Naive thymus-derived CD8-positive, alpha-beta T cell (primary cell): Measurements from ENCODE around the gene RNASE4. TPM values are rescaled to one million over a fixed set of nuclear protein-coding genes. Genes with fewer than 3 reads are reported as not detected.
"Not testable (repeated sequence)": the region's sequence is repeated elsewhere in the genome, so short reads cannot be mapped to it uniquely, and the experiment has no call there.

Source experiments
- ATAC-seq, 2 donors: fragments of 150-1000 bp; cut with Tn5 transposase in 1 of 2; sonication (Bioruptor Pico), chemical (Tn5 transposase) in 1 of 2; 1 replicate in 1 of 2; 2 replicates in 1 of 2; pipeline ENCODE4 v1.10.0; 2021; ENCODE audit warnings: mild to moderate bottlenecking in 2 of 2, moderate library complexity in 2 of 2
- POLR2A ChIA-PET: fragments of 350-600 bp; sonication (Branson Sonifier 250); formaldehyde crosslinking; loops from one replicate; lab custom pipeline; 2021; ENCODE audit warnings: antibody characterized with exemption; lab: Charles Lee
- DNase-seq, 10 donors: peaks; one replicate each; pipeline versions ENCODE4 v3.0.0 to v3.0.0-alpha.2; 2020 to 2022
- H3K27ac Mint-ChIP-seq, 10 donors: one replicate each; pipeline ENCODE4 v1.8.0; 2020 to 2022; ENCODE audit warnings: mild to moderate bottlenecking in 10 of 10, mixed read lengths in 10 of 10, moderate library complexity in 4 of 10, inconsistent platforms in 1 of 10
- H3K27me3 Mint-ChIP-seq, 5 donors: one replicate each; pipeline ENCODE4 v1.8.0; 2021 to 2022; ENCODE audit warnings: mixed read lengths in 5 of 5
- H3K36me3 Mint-ChIP-seq, 3 donors: one replicate each; pipeline ENCODE4 v1.8.0; 2020 to 2022; ENCODE audit warnings: mixed read lengths in 3 of 3, mild to moderate bottlenecking in 2 of 3, inconsistent platforms in 1 of 3
- H3K4me1 Mint-ChIP-seq, 4 donors: one replicate each; pipeline ENCODE4 v1.8.0; 2021 to 2022; ENCODE audit warnings: mixed read lengths in 4 of 4
- H3K4me3 Mint-ChIP-seq, 10 donors: one replicate each; pipeline ENCODE4 v1.8.0; 2020 to 2022; ENCODE audit warnings: mild to moderate bottlenecking in 10 of 10, mixed read lengths in 10 of 10, moderate library complexity in 6 of 10, inconsistent platforms in 1 of 10
- H3K9me3 Mint-ChIP-seq, 9 donors: one replicate each; pipeline ENCODE4 v1.8.0; 2020 to 2022; ENCODE audit warnings: mixed read lengths in 9 of 9, mild to moderate bottlenecking in 3 of 9, inconsistent platforms in 1 of 9, moderate library complexity in 1 of 9
- polyA plus RNA-seq, 3 donors: library from polyadenylated mRNA; unstranded; fragments of 300-500 nt; fragmentation: Illumina TruSeq; gene quantifications; one replicate each; pipeline ENCODE4 v1.2.3, GENCODE V29; 2021
- total RNA-seq, 8 experiments: library from RNA in 2 of 8; stranded (reverse) in 2 of 8; gene quantifications; one replicate each; pipeline ENCODE4 v1.2.3 and lab custom pipeline; 2021 to 2026

RNASE4 gene, protein sequence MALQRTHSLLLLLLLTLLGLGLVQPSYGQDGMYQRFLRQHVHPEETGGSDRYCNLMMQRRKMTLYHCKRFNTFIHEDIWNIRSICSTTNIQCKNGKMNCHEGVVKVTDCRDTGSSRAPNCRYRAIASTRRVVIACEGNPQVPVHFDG
- under 1 TPM in 1 of 2 experiments, not detected in 1; 0.63 TPM for total RNA-seq
- polyA plus RNA-seq: under 1 TPM in 1 of 3 donors, not detected in 2; 0.46 TPM
- 0 reads per million in 6 experiments for total RNA-seq (lab: John Stamatoyannopoulos, UW)

DNA sequence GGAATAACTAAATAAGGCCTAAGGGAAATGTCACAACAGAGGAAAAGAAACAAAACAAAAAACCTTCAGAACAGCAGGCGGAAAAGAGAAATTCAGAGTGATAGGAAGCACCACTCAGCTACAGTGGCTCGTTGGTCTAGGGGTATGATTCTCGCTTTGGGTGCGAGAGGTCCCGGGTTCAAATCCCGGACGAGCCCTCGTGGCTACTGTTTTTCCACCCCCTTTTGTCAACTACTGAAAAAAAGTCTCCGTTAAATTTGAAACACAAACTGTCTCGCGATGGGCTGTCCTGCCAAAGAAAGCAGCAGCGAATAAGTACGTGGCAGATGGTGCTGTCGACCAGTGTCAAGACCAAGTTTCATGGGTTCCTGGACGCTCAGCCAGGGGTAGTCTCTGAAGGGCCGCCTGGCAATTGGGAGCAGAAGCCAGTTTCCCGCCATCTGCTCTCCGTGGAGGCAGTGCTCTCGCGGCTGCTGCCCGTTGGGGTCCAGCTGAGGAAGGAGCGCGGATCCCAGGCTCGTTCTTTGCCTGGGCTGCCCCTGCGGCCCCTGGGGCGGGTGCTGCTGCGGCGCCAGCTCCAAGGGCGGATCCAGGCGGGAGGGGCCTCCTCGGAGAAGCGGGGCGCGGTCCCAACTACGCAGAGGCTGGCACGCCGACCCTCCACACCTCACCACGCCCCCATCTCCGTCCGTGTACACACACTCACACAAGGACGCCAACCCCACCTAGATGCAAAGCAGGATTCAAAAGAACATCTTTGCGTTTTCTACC is at the start of gene RNASE4:
RNASE4 (plus strand) TSS at position 670 of the 771 bp plus-strand sequence. CDS start 14,812 bp downstream, outside the sequence.
- Mint-ChIP-seq H3K27me3 (peaks cover 0 to 5% (median 0%) of the 10 kb centered on the region in 5 donors), H3K4me1 (peaks cover 8 to 33% (median 15%) of the 10 kb centered on the region in 4 donors), H3K27ac (peak within 1 kb of the TSS in 6 of 10 donors; percentile 48 to 86 (median 77)), H3K36me3 (no peaks in the 10 kb centered on the region), H3K9me3 (peaks cover 0 to 1% (median 0%) of the 10 kb centered on the region in 9 donors), H3K4me3 (peak within 1 kb of the TSS in 1 of 10 donors; percentile 19)
- peak; percentile 63 to 91 (median 82) for DNase-seq
- POLR2A ChIA-PET: interaction anchor here (0.9 to 4.9 kb wide), 11 partner anchors 8 to 342 kb away, joined by 3 to 74 read pairs (median 8); partner anchors contain the start of genes APEX1, OSGEP, PARP2 and PIP4P1
- peak; percentile 23 to 36 for ATAC-seq

DNA sequence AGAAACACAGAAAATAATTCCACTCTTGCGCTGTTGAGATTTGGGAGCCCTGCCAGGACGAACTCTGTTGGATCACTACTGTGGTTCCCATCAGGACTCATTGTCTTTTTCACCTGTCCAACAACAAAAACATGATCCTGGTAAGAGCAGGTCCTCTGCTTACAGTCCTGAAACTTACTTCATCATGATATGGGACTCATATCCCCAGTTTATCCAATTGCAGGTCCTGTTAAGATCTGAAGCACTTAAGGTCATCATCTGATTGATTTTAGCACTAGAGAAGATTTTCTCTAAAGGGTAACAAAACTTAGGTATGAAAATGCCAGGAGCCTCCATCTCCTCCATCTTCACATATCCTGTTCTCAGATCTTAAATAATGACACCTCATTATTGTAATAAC is 42.8 kb upstream of the RNASE4 start, which contains the start of gene OR6S1:
OR6S1 (minus strand) TSS at position 101 of the 400 bp plus-strand sequence; CDS start at position 101, 0 bp downstream.
- Mint-ChIP-seq H3K36me3 (no peaks in the 10 kb centered on the region), H3K27me3 (peaks cover 6 to 32% (median 23%) of the 10 kb centered on the region in 5 donors), H3K4me3 (no peak within 1 kb of the TSS), H3K4me1 (no peaks in the 10 kb centered on the region), H3K27ac (no peak within 1 kb of the TSS), H3K9me3 (no peaks in the 10 kb centered on the region)
- POLR2A ChIA-PET: no interaction called here
- ATAC-seq (no peak), DNase-seq (no peak)

DNA sequence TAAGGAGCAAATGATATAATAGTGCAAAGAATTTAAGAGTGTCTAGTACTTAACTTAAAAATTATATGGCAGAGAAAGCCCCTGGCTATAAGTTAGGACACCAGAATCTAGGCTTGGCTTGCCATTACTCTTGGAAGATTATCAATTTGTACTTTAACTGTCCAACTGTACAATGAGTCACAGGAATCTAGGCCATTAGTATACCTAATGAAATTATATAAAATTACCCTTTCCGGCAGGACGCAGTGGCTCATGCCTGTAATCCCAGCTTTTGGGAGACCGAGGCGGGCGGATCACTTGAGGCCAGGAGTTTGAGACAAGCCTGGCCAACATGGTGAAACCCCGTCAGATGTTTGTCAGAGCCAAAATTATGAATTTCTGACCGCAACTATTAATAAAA is 42.2 kb upstream of the RNASE4 start:
- ATAC-seq: no peak
- no peak for DNase-seq
- H3K4me3 Mint-ChIP-seq: no peak overlapping the region
- H3K27me3 Mint-ChIP-seq: peaks cover 6 to 32% (median 23%) of the 10 kb centered on the region in 5 donors
- no peak overlapping the region for H3K27ac Mint-ChIP-seq
- no peaks in the 10 kb centered on the region for H3K4me1 Mint-ChIP-seq
- no peaks in the 10 kb centered on the region for H3K9me3 Mint-ChIP-seq
- H3K36me3 Mint-ChIP-seq: no peaks in the 10 kb centered on the region
- POLR2A ChIA-PET: no interaction called here

DNA sequence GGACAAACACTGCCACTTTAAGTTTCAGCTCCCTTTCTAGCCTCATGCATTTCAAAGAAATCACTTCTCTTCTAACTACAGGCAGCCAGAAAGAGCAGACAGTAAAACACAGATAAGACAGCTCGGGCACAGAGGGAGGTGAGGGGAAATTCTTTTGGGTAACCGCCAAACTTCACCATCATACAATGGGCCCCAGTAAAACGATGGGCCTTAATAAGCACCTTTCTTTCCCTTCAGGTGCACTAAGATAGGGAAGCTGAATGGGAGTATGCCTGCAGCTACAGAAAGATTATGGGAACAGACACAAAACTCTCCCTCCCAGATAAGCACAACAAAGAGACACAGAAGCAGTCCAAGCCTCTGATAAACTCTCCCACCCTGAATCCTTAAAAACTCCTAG is 41.6 kb upstream of the RNASE4 start:
- ATAC-seq, POLR2A ChIA-PET, H3K9me3 Mint-ChIP-seq, H3K27ac Mint-ChIP-seq, H3K4me3 Mint-ChIP-seq, DNase-seq, H3K36me3 Mint-ChIP-seq, H3K4me1 Mint-ChIP-seq: not testable (repeated sequence)
- peaks cover 6 to 32% (median 23%) of the 10 kb centered on the region in 5 donors for H3K27me3 Mint-ChIP-seq

DNA sequence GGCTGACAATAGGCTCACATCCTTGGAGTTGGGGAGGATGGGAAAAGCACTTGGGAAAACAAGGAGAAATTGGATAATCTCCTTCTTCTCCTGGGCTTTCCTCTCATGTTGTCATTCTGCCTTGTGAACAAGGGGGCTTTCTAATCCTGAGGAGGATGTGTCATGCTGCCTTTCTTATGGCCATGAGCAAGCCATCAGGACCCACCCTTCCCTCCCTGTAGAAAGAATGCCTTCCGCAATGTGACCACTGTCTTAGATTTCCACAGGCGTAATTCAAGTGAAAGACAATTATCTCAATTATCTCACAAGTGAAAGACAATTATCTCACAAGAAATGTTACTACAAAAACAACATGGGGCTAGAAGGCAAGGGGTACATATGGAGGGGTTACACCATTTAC is 39.8 kb upstream of the RNASE4 start:
- H3K4me1 Mint-ChIP-seq: no peaks in the 10 kb centered on the region
- ATAC-seq (no peak), DNase-seq (no peak)
- no peak overlapping the region for H3K27ac Mint-ChIP-seq
- no peaks in the 10 kb centered on the region for H3K36me3 Mint-ChIP-seq
- H3K27me3 Mint-ChIP-seq: peaks cover 13 to 37% (median 28%) of the 10 kb centered on the region in 5 donors
- POLR2A ChIA-PET: no interaction called here
- H3K4me3 Mint-ChIP-seq: no peak overlapping the region
- H3K9me3 Mint-ChIP-seq: no peaks in the 10 kb centered on the region

DNA sequence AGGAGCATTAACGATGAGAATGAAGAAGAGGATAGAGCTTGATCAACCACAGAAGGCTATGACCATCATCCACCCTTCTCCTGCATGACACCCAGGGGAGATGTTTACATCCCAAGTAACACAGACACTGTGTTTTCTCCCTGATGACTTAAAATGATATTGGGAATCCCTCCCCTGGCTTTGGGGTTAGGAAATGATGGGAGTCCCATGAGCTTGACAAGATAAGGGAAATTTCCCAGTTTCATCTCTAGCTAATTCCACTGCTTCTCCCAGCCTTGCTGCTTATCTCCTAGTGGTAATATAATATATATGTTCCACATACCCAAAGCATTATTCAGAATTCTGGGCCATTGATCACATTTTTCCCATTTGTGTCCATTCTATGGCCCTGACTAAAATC is 38.9 kb upstream of the RNASE4 start:
- H3K36me3 Mint-ChIP-seq: no peaks in the 10 kb centered on the region
- peak overlapping the region in 1 of 10 donors; percentile 46 for H3K27ac Mint-ChIP-seq
- no peak for ATAC-seq
- no peak overlapping the region for H3K4me3 Mint-ChIP-seq
- H3K4me1 Mint-ChIP-seq: no peaks in the 10 kb centered on the region
- H3K9me3 Mint-ChIP-seq: no peaks in the 10 kb centered on the region
- H3K27me3 Mint-ChIP-seq: peaks cover 13 to 40% (median 30%) of the 10 kb centered on the region in 5 donors
- DNase-seq: no peak
- POLR2A ChIA-PET: no interaction called here

DNA sequence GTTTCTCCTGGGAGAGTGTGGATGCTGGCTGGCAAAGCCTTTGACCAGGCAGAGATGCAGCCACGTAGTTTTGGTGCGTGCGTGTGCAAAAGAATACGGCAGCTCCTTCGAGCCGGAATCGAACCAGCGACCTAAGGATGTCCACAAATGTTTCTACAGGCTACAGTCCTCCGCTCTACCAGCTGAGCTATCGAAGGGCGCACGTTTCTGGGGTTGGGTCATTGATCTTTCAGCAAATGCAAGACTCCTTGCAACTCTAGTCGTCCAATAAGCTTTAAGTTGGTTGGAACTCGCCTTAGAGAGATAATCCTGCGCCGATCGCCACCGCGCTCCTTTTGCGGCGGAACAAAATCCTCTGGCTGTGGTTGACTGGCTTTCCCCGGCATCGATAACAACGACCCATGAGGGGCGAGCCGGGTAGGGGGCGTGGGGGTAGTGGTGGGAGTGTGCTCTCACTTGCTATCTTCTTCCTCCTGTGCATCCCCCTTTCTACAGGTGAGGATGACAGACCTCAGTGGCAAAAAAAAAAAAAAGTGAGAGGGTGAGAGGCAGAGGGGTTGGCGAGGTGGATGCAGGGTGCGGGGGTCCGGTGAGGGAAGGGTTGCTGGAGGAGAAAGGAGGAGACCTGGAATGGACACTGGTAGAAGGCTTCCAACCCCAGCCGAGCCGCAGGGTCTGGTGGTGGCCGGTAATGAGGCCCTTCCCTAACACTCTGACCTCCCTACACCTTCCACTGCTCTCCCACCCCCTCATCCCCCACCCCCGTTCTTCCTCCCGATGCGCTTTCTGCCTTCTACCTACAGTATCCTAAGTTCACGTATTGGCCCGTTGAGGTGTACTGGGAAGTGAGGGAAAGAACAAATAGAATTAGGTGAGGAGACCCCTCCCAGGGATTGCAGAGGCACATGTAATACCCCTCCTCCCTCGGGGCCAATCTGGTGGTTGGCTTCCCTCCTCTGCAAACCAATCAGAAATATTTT is 31.1 kb upstream of the RNASE4 start:
- Mint-ChIP-seq H3K27ac (peak overlapping the region in 1 of 10 donors; percentile 0), H3K27me3 (peaks cover 52 to 84% (median 57%) of the 10 kb centered on the region in 5 donors), H3K9me3 (no peaks in the 10 kb centered on the region), H3K4me1 (peaks cover 20 to 37% (median 24%) of the 10 kb centered on the region in 4 donors), H3K4me3 (peak overlapping the region; percentile 36 to 72 (median 63)), H3K36me3 (no peaks in the 10 kb centered on the region)
- POLR2A ChIA-PET: interaction anchor here (0.5 kb wide), 1 partner anchor 310 kb away, joined by 3 read pairs; no protein-coding TSS in a partner anchor
- DNase-seq: peak in 4 of 10 donors; percentile 18 to 52 (median 33)
- peak; percentile 53 to 79 for ATAC-seq

DNA sequence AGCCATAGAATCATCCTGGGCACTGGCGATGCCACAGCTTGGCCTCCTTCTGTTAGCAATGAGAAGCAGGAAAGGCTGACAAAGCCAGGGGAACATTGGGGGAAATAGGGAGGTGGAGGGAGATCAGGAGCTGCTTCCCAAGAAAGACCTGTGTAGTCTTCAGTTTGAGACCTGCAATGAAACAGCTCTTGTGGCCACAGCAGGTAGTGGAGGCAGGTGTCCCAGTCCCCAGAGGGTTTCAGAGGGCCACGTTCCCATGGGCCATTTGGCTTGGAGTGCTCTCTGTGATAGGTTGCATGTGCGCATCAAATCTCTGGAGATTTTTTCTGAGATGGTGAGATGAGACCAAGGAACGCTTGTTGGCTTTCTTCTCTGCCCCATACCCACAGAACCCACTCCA is 28.5 kb upstream of the RNASE4 start:
- Mint-ChIP-seq H3K9me3 (no peaks in the 10 kb centered on the region), H3K4me3 (no peak overlapping the region), H3K27me3 (peaks cover 47 to 93% (median 58%) of the 10 kb centered on the region in 5 donors), H3K36me3 (no peaks in the 10 kb centered on the region), H3K27ac (no peak overlapping the region), H3K4me1 (peaks cover 21 to 37% (median 24%) of the 10 kb centered on the region in 4 donors)
- POLR2A ChIA-PET: no interaction called here
- DNase-seq (no peak), ATAC-seq (no peak)

DNA sequence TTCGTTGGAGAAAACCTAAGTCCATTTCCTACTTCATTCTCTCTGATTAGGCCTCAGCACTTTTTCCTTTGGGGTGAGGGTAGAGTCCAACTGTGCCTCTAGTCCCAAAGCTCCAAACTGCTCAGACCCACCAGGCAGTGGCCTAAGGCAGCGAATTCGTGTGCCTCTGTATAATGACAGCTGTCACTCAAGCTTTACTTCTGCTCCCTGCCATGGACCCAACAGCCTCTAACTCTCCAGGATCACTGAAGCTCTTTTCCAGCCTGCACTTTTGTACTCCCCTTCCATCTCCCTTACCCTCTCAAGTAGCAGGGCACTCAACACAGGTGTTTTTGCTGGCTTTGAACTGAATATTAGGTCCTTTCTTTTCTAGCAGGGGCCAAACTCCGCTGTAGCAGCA is 28.1 kb upstream of the RNASE4 start:
- Mint-ChIP-seq H3K27ac (peak overlapping the region in 1 of 10 donors; percentile 35), H3K27me3 (peaks cover 45 to 91% (median 58%) of the 10 kb centered on the region in 5 donors), H3K9me3 (no peaks in the 10 kb centered on the region), H3K4me1 (peaks cover 21 to 37% (median 24%) of the 10 kb centered on the region in 4 donors), H3K36me3 (no peaks in the 10 kb centered on the region), H3K4me3 (peak overlapping the region in 1 of 10 donors; percentile 4)
- no peak for ATAC-seq
- DNase-seq: no peak
- POLR2A ChIA-PET: no interaction called here

DNA sequence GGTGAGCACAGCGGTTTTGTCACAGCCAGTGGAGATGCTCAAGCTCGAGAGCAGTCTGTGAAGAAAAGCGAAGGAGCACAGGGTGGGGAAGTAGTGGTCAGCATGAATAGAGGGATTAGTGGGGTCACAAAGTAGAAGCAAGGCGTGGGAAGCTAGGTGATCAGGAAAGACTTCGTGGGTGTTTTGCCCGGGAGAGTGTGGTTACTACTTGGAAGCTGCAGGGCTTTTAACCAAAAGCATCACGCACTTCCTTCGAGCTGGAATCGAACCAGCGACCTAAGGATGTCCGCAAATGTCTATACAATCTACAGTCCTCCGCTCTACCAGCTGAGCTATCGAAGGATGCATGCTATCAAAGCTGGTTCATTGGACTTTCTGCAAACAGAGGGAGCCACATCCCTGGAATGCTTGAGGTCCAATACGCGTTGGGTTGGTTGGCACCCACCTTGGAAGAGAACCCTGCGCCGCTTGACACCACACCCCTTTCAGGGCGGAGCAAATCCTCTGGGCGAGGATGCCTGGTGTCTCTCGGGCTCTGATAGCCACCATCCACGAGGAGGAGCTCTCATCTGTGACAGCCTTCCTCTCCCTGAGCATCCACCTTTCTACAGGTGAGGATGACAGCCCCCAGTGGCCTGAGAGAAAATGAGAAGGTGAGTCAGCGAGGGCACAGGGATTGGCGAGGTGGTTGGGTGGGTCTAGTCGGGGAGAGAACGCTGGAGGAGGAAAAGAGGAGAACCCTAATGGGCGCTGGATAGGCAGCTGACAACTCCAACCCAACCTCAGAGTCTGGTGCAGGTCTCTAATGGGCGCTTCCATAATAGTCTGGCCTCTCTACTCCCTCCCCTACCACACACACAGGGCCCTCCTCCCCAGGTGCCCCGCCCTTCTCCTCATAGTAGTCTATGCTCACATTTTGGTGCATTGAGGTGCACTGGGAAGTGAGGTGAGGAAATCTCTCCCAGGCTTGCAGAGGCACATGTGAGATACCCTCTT is 26.8 kb upstream of the RNASE4 start:
- H3K4me3 Mint-ChIP-seq: peak overlapping the region in 1 of 10 donors; percentile 2
- DNase-seq (no peak), ATAC-seq (peak; percentile 63 to 68)
- no peaks in the 10 kb centered on the region for H3K9me3 Mint-ChIP-seq
- POLR2A ChIA-PET: interaction anchor here (1.1 to 1.6 kb wide), 2 partner anchors 24 to 26 kb away, joined by 3 to 5 read pairs; no protein-coding TSS in a partner anchor
- H3K4me1 Mint-ChIP-seq: peaks cover 22 to 42% (median 33%) of the 10 kb centered on the region in 4 donors
- H3K27ac Mint-ChIP-seq: peak overlapping the region in 4 of 10 donors; percentile 6 to 29 (median 17)
- no peaks in the 10 kb centered on the region for H3K36me3 Mint-ChIP-seq
- peaks cover 37 to 79% (median 50%) of the 10 kb centered on the region in 5 donors for H3K27me3 Mint-ChIP-seq

DNA sequence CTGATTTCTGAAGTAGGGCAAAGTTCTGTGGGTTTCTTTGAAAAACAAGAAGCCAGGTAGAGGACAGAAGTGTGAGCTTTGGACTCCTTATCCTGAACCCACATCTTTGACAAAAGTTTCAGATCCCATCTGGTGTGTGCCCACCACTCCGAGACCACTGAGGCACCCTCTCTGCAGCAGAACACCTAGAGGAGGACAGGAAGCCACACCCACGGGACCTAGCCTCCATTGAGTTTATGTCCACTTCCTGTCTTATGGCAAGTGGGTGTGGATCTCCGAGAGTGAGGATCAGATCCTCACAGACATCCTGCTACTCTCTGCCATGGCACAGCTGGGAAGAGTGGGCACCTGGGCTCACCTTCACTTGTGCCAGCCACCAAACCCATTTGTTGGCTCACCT is 26.1 kb upstream of the RNASE4 start:
- POLR2A ChIA-PET: interaction anchor here (1.1 to 1.6 kb wide), 2 partner anchors 24 to 25 kb away, joined by 3 to 5 read pairs; no protein-coding TSS in a partner anchor
- no peak for DNase-seq
- H3K27ac Mint-ChIP-seq: no peak overlapping the region
- peaks cover 22 to 42% (median 33%) of the 10 kb centered on the region in 4 donors for H3K4me1 Mint-ChIP-seq
- no peak overlapping the region for H3K4me3 Mint-ChIP-seq
- no peaks in the 10 kb centered on the region for H3K36me3 Mint-ChIP-seq
- H3K27me3 Mint-ChIP-seq: peaks cover 33 to 76% (median 45%) of the 10 kb centered on the region in 5 donors
- no peak for ATAC-seq
- H3K9me3 Mint-ChIP-seq: no peaks in the 10 kb centered on the region
